ENCODE data around the gene BRICD5. TPM values are rescaled to one million over a fixed set of nuclear protein-coding genes. Genes with fewer than 3 reads are reported as not detected.

The BRICD5 gene
- total and polyA plus RNA-seq, 2 experiments from 2014 or later = 6.2 to 9.9 TPM

DNA sequence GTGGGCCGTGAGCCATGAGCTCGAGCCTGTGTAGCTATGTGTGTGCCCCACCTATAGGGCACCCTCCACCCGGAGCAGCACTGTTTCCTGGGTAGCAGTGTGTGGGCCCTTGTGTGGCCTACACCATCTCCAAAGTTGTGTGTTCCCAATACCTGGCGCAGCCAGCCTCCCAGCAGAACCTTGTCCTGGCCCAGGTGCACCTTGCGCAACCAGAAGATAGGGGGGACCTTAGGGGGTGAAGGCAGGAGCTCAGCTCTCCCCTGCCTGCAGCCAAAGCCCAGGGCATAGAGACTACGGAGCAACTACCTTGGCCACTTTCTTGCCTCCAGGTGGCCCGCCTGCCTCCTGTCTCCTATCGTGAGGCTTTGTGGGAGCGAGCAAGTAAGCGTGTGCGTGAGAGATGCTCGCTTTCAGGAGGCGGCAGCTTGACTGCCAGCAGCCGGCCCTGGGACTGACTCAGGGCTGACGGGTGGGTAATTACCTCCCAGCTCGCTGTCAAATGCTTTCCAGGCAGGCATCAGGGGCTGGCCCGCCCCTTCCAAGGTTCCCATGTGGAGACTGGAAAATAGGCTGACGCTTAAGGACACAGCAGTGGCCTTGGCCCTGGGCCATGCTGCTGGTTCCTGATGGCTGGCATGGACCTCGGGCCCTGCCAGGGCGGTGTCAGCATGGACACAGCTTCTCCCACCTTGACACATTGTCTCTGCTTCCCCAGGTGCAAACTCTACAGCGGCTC, 36.1 kb downstream of the BRICD5 start:
- Histone ChIP-seq H3K79me2 (no peaks in the 10 kb centered on the region), H3K4me1 (ENCODE audit: insufficient read depth) (no peaks in the 10 kb centered on the region), H3K27ac (no peak overlapping the region), H3K36me3 (replicated peaks; ENCODE audit: insufficient read depth, low read depth) (no peaks in the 10 kb centered on the region), H4K20me1 (ENCODE audit: insufficient read depth, poor library complexity, severe bottlenecking) (no peaks in the 10 kb centered on the region), H3K4me2 (no peak overlapping the region), H2AFZ (no peak overlapping the region), H3K4me3 (no peak overlapping the region), H3K9me2 (replicated peaks; ENCODE audit: insufficient read depth) (no peaks in the 10 kb centered on the region), H3K9me3 (ENCODE audit: low read depth) (no peaks in the 10 kb centered on the region), H3K27me3 (no peaks in the 10 kb centered on the region)
- no peak for DNase-seq (ENCODE audit: low spot score)
- no peak for TF ChIP-seq EZH2 (IDR thresholded peaks at IDR 0.05; ENCODE audit: borderline replicate concordance)
- TF ChIP-seq, protein P1, sequence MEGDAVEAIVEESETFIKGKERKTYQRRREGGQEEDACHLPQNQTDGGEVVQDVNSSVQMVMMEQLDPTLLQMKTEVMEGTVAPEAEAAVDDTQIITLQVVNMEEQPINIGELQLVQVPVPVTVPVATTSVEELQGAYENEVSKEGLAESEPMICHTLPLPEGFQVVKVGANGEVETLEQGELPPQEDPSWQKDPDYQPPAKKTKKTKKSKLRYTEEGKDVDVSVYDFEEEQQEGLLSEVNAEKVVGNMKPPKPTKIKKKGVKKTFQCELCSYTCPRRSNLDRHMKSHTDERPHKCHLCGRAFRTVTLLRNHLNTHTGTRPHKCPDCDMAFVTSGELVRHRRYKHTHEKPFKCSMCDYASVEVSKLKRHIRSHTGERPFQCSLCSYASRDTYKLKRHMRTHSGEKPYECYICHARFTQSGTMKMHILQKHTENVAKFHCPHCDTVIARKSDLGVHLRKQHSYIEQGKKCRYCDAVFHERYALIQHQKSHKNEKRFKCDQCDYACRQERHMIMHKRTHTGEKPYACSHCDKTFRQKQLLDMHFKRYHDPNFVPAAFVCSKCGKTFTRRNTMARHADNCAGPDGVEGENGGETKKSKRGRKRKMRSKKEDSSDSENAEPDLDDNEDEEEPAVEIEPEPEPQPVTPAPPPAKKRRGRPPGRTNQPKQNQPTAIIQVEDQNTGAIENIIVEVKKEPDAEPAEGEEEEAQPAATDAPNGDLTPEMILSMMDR (IDR thresholded peaks at IDR 0.05; ENCODE audit: poor library complexity) = no peak
- no peak for TF ChIP-seq EZH2phosphoT487 (IDR thresholded peaks at IDR 0.05; ENCODE audit: low read depth, severe bottlenecking, unreplicated experiment)
- WGBS (ENCODE audit: low lambda C conversion rate, missing lambda C conversion rate) = 96% methylated on average over 21 of the region's 21 CpGs

GRCh38 chr16:2173916-2174315, 36.7 kb downstream of the BRICD5 start:
- H2AFZ ChIP-seq = no peak overlapping the region
- no peaks in the 10 kb centered on the region for H3K27me3 ChIP-seq
- no peaks in the 10 kb centered on the region for H3K9me3 ChIP-seq (ENCODE audit: low read depth)
- H3K4me1 ChIP-seq (ENCODE audit: insufficient read depth) = no peaks in the 10 kb centered on the region
- H3K27ac ChIP-seq = no peak overlapping the region
- H3K4me2 ChIP-seq = no peak overlapping the region
- H4K20me1 ChIP-seq (ENCODE audit: insufficient read depth, poor library complexity, severe bottlenecking) = no peaks in the 10 kb centered on the region
- TF ChIP-seq EZH2 (IDR thresholded peaks at IDR 0.05; ENCODE audit: borderline replicate concordance) (no peak), EZH2phosphoT487 (IDR thresholded peaks at IDR 0.05; ENCODE audit: low read depth, severe bottlenecking, unreplicated experiment) (no peak)
- TF ChIP-seq, protein P1 (IDR thresholded peaks at IDR 0.05; ENCODE audit: poor library complexity) = no peak
- H3K9me2 ChIP-seq (replicated peaks; ENCODE audit: insufficient read depth) = no peaks in the 10 kb centered on the region
- H3K4me3 ChIP-seq = no peak overlapping the region
- DNase-seq (ENCODE audit: low spot score) = no peak
- no peaks in the 10 kb centered on the region for H3K36me3 ChIP-seq (replicated peaks; ENCODE audit: insufficient read depth, low read depth)
- 100% methylated on average over 4 of the region's 4 CpGs for WGBS (ENCODE audit: low lambda C conversion rate, missing lambda C conversion rate)
- no peaks in the 10 kb centered on the region for H3K79me2 ChIP-seq

- H3K27ac ChIP-seq = no peak overlapping the region
- TF ChIP-seq, protein P1 (IDR thresholded peaks at IDR 0.05; ENCODE audit: poor library complexity) = no peak
- TF ChIP-seq EZH2phosphoT487 (IDR thresholded peaks at IDR 0.05; ENCODE audit: low read depth, severe bottlenecking, unreplicated experiment) (no peak), EZH2 (IDR thresholded peaks at IDR 0.05; ENCODE audit: borderline replicate concordance) (no peak)
Measured at GRCh38 chr16:2173366-2173765, 37.3 kb downstream of the BRICD5 start.

More at GRCh38 chr16:2173366-2173765, 37.3 kb downstream of the BRICD5 start:
- Histone ChIP-seq H2AFZ (no peak overlapping the region), H3K36me3 (replicated peaks; ENCODE audit: insufficient read depth, low read depth) (no peaks in the 10 kb centered on the region), H3K79me2 (no peaks in the 10 kb centered on the region), H3K27me3 (no peaks in the 10 kb centered on the region), H3K9me3 (ENCODE audit: low read depth) (no peaks in the 10 kb centered on the region), H4K20me1 (ENCODE audit: insufficient read depth, poor library complexity, severe bottlenecking) (no peaks in the 10 kb centered on the region), H3K4me3 (no peak overlapping the region), H3K4me1 (ENCODE audit: insufficient read depth) (no peaks in the 10 kb centered on the region), H3K9me2 (replicated peaks; ENCODE audit: insufficient read depth) (no peaks in the 10 kb centered on the region), H3K4me2 (no peak overlapping the region)
- DNase-seq (ENCODE audit: low spot score) = no peak
- WGBS (ENCODE audit: low lambda C conversion rate, missing lambda C conversion rate) = 92% methylated on average over 14 of the region's 14 CpGs
